ENCODE data around the gene ZNF808. TPM values are rescaled to one million over a fixed set of nuclear protein-coding genes. Genes with fewer than 3 reads are reported as not detected.

ZNF808 gene
- total and polyA plus RNA-seq, 9 of the 15 experiments (the other 6 are each of a cell fraction or from before 2014, with no cell fraction given): 3.1 to 20.1 (median 10.9) TPM

GRCh38 chr19:52492201-52492993 is 35.1 kb upstream of the ZNF808 start:
- no peaks in the 10 kb centered on the region for H3K9me1 ChIP-seq (ENCODE audit: control insufficient read depth, insufficient read depth, low read length)
- no peaks in the 10 kb centered on the region for H3K9me3 ChIP-seq (replicated peaks; ENCODE audit: control insufficient read depth, insufficient read depth, low read depth, low read length)
- ChIA-PET CTCF (ENCODE audit: low intra/inter-chr PET ratio) (no interaction called here), POLR2A (no interaction called here)
- H3K4me3 ChIP-seq: no peak overlapping the region
- intact Hi-C loops (cut with micrococcal nuclease) (no loop called here), in situ Hi-C loops (cut with MboI) (no loop called here)
- H3K79me2 ChIP-seq (ENCODE audit: control insufficient read depth, insufficient read depth, low read length): no peaks in the 10 kb centered on the region
- no peak overlapping the region for H3K27ac ChIP-seq (ENCODE audit: extremely low read depth, low read depth, low read length)
- H2AFZ ChIP-seq (ENCODE audit: low read depth, low read length): no peak overlapping the region; the same call in 1 of the 2 replicates
- H3K9ac ChIP-seq (ENCODE audit: insufficient read depth in 1 of 2, low read depth in 2 of 2, low read length in 2 of 2): no peak overlapping the region
- TF ChIP-seq IRF9 (tag; IDR thresholded peaks at IDR 0.05) (no peak), NFIC (IDR thresholded peaks at IDR 0.05) (no peak), E2F6 (IDR thresholded peaks at IDR 0.05; ENCODE audit: borderline replicate concordance in 1 of 2, extremely low read depth in 1 of 2, insufficient read depth in 1 of 2, insufficient read length in 1 of 2, low read depth in 1 of 2, low read length in 1 of 2, poor library complexity in 1 of 2, severe bottlenecking in 1 of 2) (peak in 1 of 2 experiments; percentile 12), NELFE (IDR thresholded peaks at IDR 0.05; ENCODE audit: insufficient read depth, insufficient read length) (no peak), CBX8 (IDR thresholded peaks at IDR 0.05; ENCODE audit: borderline replicate concordance, extremely low read depth, low read depth, low read length, poor library complexity, severe bottlenecking) (no peak), CREB1 (IDR thresholded peaks at IDR 0.05) (no peak), CREB1 (CRISPR knock-in tag; IDR thresholded peaks at IDR 0.05) (no peak), MNT (conservative IDR thresholded peaks at IDR 0.05) (no peak), THRB (CRISPR knock-in tag; conservative IDR thresholded peaks at IDR 0.05) (no peak)
- H3K27me3 ChIP-seq (ENCODE audit: control insufficient read depth in 2 of 2, insufficient read depth in 2 of 2, low read length in 2 of 2): no peaks in the 10 kb centered on the region
- no peak overlapping the region for H3K4me2 ChIP-seq (ENCODE audit: insufficient read depth, low read length)
- ATAC-seq (no peak; the same call in 2 of the 3 replicates), DNase-seq (ENCODE audit: extremely low read depth in 1 of 4, low spot score in 3 of 4) (peak; percentile 7 to 17 (median 11)), FAIRE-seq (no peak)
- H3K36me3 ChIP-seq (ENCODE audit: control insufficient read depth, insufficient read depth, low read length): no peaks in the 10 kb centered on the region
- BruUV-seq (replicated peaks): no TSS peak
- H4K20me1 ChIP-seq (replicated peaks; ENCODE audit: control insufficient read depth, insufficient read depth, low read length): no peaks in the 10 kb centered on the region
- 29% methylated on average over 18 of the region's 37 CpGs for WGBS (ENCODE audit: insufficient coverage, low coverage, missing lambda C conversion rate)
- peaks cover 0 to 8% of the 10 kb centered on the region in 2 experiments; a peak in 2 of 5 replicates for H3K4me1 ChIP-seq (replicated peaks in 1 of 2; ENCODE audit: control insufficient read depth in 2 of 2, insufficient read depth in 2 of 2, low read length in 2 of 2)
